Smooth muscle cell (in vitro differentiated cells): ENCODE results near the gene ACBD4. TPM values are rescaled to one million over a fixed set of nuclear protein-coding genes. Genes with fewer than 3 reads are reported as not detected.

Experiments used
- DNase-seq: peaks from one replicate; lab custom pipeline; 2025; ENCODE audit not compliant: unreplicated experiment; lab: John Stamatoyannopoulos, UW
- H2AFZ ChIP-seq: fragments of 200-600 bp; sonication (generic); 2 replicates; pipeline ENCODE4 v1.6.0; 2016; ENCODE audit warnings: antibody characterized with exemption, low read depth, mild to moderate bottlenecking
- H3F3A ChIP-seq: fragments of 200-600 bp; sonication (generic); 2 replicates; pipeline ENCODE4 v1.6.0; 2017; ENCODE audit warnings: antibody characterized with exemption, low read depth
- H3K27ac ChIP-seq: fragments of 200-600 bp; sonication (generic); 2 replicates; pipeline ENCODE4 v1.5.1; 2016; ENCODE audit warnings: low read depth, mild to moderate bottlenecking
- H3K27me3 ChIP-seq: fragments of 200-600 bp; sonication (generic); 2 replicates; pipeline ENCODE4 v1.6.1; 2016; ENCODE audit warnings: low read depth, mild to moderate bottlenecking
- H3K36me3 ChIP-seq: fragments of 200-600 bp; sonication (generic); 2 replicates; pipeline ENCODE4 v1.5.1; 2016; ENCODE audit warnings: low read depth
- H3K4me1 ChIP-seq: fragments of 200-600 bp; sonication (generic); 2 replicates; pipeline ENCODE4 v1.5.1; 2016; ENCODE audit warnings: low read depth
- H3K4me2 ChIP-seq: fragments of 200-600 bp; sonication (generic); 2 replicates; pipeline ENCODE4 v1.6.0; 2016; ENCODE audit warnings: mild to moderate bottlenecking
- H3K4me3 ChIP-seq: fragments of 200-600 bp; sonication (generic); 2 replicates; pipeline ENCODE4 v1.5.1; 2016; ENCODE audit warnings: mild to moderate bottlenecking
- H3K79me2 ChIP-seq: fragments of 200-600 bp; sonication (generic); 2 replicates; pipeline ENCODE4 v1.6.0; 2016; ENCODE audit warnings: low read depth, mild to moderate bottlenecking
- H3K9ac ChIP-seq: fragments of 200-600 bp; sonication (generic); 2 replicates; pipeline ENCODE4 v1.6.0; 2016; ENCODE audit warnings: low read depth
- H3K9me3 ChIP-seq: fragments of 200-600 bp; sonication (generic); replicated peaks from 2 replicates; pipeline ENCODE4 v1.5.1; 2016; ENCODE audit warnings: low read depth
- H4K20me1 ChIP-seq: fragments of 200-600 bp; sonication (generic); 2 replicates; pipeline ENCODE4 v1.6.0; 2016; ENCODE audit warnings: low read depth
- WGBS: methylation state at CpG from one replicate; pipeline ENCODE4 v1.1.7; 2016; ENCODE audit warnings: low lambda C conversion rate; 5-methylcytosine and 5-hydroxymethylcytosine counted together
- polyA plus RNA-seq: library from polyadenylated mRNA; unstranded; fragments of >200 nt; fragmentation: Nextera tagmentation; extraction: Ambion mirVana; gene quantifications from 2 replicates; pipeline ENCODE4 v1.2.1, GENCODE V29; 2016
- total RNA-seq: library from RNA; depleted of rRNA; stranded (reverse); fragments of >200 nt; gene quantifications from 2 replicates; pipeline ENCODE4 v1.2.3, GENCODE V29; 2014
- TF ChIP-seq, protein P1 (sequence below): fragments of 200-600 bp; sonication (generic); IDR thresholded peaks from 2 replicates; pipeline ENCODE4 v1.5.1; 2017; ENCODE audit warnings: borderline replicate concordance, mild to moderate bottlenecking, antibody characterized with exemption; ENCODE audit not compliant: insufficient read depth, poor library complexity, severe bottlenecking

The ACBD4 gene
- total and polyA plus RNA-seq, 2 experiments from 2014 or later: 0.49 to 5.0 TPM

DNA sequence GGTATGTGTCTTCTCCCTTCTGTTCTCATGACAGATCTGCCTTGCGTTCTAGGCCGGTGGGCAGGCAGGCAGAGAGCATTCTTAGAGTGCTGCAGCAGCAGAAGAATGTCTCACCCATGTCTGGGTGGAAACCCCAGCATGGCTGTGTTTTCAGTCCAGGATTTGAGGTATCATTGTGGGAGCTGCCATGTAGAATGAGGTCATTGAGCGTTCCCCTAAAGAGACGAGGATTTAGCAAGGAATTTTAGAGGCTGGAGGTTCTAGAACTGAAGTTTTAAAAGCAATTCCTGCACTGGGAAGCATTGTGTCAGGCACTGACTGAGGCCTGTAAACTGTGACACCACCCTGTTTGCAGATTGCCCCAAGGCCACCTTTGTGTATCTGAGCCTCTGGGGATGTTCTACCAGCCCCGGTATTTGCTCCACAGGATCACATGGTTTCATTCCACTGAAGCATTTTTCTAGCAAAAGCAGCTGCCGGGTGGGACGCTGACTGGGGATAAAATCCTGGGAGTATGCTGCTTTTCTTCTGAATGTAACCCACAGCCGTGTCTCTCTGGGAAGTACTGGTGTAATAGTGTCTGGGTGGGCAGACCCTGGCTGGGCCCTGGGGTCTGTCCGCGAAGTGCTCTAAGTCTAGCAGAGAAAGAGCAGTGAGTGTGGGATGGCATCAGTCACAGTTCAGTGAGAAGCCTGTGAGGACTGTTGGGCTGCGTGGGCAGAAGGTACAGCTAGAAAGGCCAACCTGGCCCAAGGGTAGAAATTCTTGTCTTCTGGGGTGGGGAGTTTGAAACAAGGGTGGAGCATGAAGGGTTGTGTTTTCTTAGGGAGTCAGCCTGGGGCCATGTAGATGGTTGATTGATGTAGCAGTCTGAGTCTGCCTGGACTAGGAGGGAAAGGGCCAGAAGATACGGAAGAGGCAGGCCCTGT is 33.3 kb upstream of the ACBD4 start:
- no peaks in the 10 kb centered on the region for H3K4me1 ChIP-seq
- no peaks in the 10 kb centered on the region for H3F3A ChIP-seq
- H2AFZ ChIP-seq: no peak overlapping the region
- H3K79me2 ChIP-seq: no peaks in the 10 kb centered on the region
- peak overlapping the region; percentile 13 for H3K9ac ChIP-seq
- no peaks in the 10 kb centered on the region for H3K9me3 ChIP-seq
- TF ChIP-seq, protein P1, sequence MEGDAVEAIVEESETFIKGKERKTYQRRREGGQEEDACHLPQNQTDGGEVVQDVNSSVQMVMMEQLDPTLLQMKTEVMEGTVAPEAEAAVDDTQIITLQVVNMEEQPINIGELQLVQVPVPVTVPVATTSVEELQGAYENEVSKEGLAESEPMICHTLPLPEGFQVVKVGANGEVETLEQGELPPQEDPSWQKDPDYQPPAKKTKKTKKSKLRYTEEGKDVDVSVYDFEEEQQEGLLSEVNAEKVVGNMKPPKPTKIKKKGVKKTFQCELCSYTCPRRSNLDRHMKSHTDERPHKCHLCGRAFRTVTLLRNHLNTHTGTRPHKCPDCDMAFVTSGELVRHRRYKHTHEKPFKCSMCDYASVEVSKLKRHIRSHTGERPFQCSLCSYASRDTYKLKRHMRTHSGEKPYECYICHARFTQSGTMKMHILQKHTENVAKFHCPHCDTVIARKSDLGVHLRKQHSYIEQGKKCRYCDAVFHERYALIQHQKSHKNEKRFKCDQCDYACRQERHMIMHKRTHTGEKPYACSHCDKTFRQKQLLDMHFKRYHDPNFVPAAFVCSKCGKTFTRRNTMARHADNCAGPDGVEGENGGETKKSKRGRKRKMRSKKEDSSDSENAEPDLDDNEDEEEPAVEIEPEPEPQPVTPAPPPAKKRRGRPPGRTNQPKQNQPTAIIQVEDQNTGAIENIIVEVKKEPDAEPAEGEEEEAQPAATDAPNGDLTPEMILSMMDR: no peak
- no peak overlapping the region for H3K4me3 ChIP-seq
- H3K27ac ChIP-seq: peak overlapping the region; percentile 70
- WGBS: 56% methylated on average over 12 of the region's 12 CpGs
- H3K36me3 ChIP-seq: peaks cover 3% of the 10 kb centered on the region
- no peaks in the 10 kb centered on the region for H4K20me1 ChIP-seq
- H3K27me3 ChIP-seq: no peaks in the 10 kb centered on the region
- no peak for DNase-seq
- peak overlapping the region; percentile 5 for H3K4me2 ChIP-seq

DNA sequence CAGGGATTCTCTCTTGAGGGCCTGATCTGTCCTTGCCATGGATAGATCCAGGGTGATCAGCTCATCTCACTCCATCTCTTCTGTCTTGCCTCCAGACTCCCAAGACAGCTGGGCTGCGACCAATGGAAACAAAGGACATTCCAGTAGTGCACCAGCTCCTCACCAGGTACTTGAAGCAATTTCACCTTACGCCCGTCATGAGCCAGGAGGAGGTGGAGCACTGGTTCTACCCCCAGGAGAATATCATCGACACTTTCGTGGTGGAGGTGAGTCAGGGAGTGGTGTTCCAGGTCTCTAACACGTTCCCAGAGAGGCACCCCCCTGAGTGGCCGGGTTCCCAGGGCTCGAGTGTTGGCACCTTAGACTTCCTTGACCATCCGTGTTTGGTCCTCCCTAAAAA is 32.6 kb upstream of the ACBD4 start:
- H3K4me3 ChIP-seq: no peak overlapping the region
- no peaks in the 10 kb centered on the region for H3K9me3 ChIP-seq
- no peak overlapping the region for H2AFZ ChIP-seq
- peaks cover 3% of the 10 kb centered on the region for H3K36me3 ChIP-seq
- no peaks in the 10 kb centered on the region for H3K4me1 ChIP-seq
- H3K27ac ChIP-seq: peak overlapping the region; percentile 70
- H3K9ac ChIP-seq: no peak overlapping the region
- no peaks in the 10 kb centered on the region for H3F3A ChIP-seq
- no peak for DNase-seq
- no peaks in the 10 kb centered on the region for H3K27me3 ChIP-seq
- 84% methylated on average over 9 of the region's 9 CpGs for WGBS
- TF ChIP-seq, protein P1: no peak
- no peaks in the 10 kb centered on the region for H3K79me2 ChIP-seq
- H3K4me2 ChIP-seq: no peak overlapping the region
- no peaks in the 10 kb centered on the region for H4K20me1 ChIP-seq

DNA sequence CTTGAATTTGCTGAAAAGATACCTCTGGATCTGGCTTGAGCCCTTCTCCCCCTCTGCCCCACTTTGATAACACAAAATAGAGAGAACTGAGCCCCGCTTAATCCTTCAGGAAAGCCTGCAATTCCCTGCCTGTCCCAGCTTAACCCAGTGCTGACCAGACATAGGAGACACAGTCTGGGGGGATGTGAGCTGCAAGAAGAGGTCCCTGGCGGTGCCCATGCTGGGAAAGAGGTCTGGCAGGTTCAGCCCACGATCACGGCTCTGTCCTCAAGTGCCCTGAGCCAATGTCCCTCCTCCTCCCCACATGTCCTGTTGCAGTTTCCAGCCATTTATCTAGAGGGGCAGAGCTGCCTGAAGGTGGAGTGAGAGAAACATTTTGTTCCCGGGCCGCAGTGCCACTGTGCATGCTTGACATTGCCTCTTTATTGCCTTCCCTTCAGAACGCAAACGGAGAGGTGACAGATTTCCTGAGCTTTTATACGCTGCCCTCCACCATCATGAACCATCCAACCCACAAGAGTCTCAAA is 32.2 kb upstream of the ACBD4 start:
- Histone ChIP-seq H3F3A (no peaks in the 10 kb centered on the region), H3K36me3 (peaks cover 3% of the 10 kb centered on the region), H3K4me2 (no peak overlapping the region), H2AFZ (no peak overlapping the region), H3K4me3 (no peak overlapping the region), H3K4me1 (no peaks in the 10 kb centered on the region), H3K27me3 (no peaks in the 10 kb centered on the region), H3K9me3 (no peaks in the 10 kb centered on the region), H4K20me1 (peaks cover 4% of the 10 kb centered on the region), H3K27ac (peak overlapping the region; percentile 70), H3K79me2 (no peaks in the 10 kb centered on the region), H3K9ac (no peak overlapping the region)
- TF ChIP-seq, protein P1: no peak
- DNase-seq: no peak
- 97% methylated on average over 9 of the region's 9 CpGs for WGBS
